Transverse colon (tissue), 4 donors: ENCODE results near the gene OR2AJ1. TPM values are rescaled to one million over a fixed set of nuclear protein-coding genes. Genes with fewer than 3 reads are reported as not detected.

Experiments used
- DNase-seq: peaks from one replicate; pipeline ENCODE4 v3.0.0-alpha.2; 2019
- H3K27ac ChIP-seq, 4 donors: fragments of 200-600 bp; sonication (generic); 2 replicates each; pipeline ENCODE4 v1.5.1; 2016 to 2018; ENCODE audit warnings: inconsistent platforms in 4 of 4
- H3K27me3 ChIP-seq: fragments of 200-600 bp; sonication (generic); 2 replicates; pipeline ENCODE4 v1.5.1; 2017; ENCODE audit warnings: inconsistent platforms
- H3K36me3 ChIP-seq, 4 donors: fragments of 200-600 bp; sonication (generic); 2 replicates each; pipeline ENCODE4 v1.5.1; 2017 to 2019; ENCODE audit warnings: inconsistent platforms in 4 of 4
- H3K4me1 ChIP-seq, 4 donors: fragments of 200-600 bp; sonication (generic); 2 replicates each; pipeline ENCODE4 v1.5.1; 2017 to 2020; ENCODE audit warnings: inconsistent platforms in 4 of 4
- H3K4me3 ChIP-seq, 4 donors: fragments of 200-600 bp; sonication (generic); 1 replicate in 1 of 4; 2 replicates in 3 of 4; pipeline versions ENCODE4 v1.5.1 to v1.6.1; 2017 to 2019; ENCODE audit warnings: inconsistent platforms in 4 of 4
- H3K9me3 ChIP-seq, 2 donors: fragments of 200-600 bp; sonication (generic); 2 replicates each; pipeline ENCODE4 v1.5.1; 2017 to 2019; ENCODE audit warnings: inconsistent platforms in 2 of 2
- CTCF ChIP-seq, 5 experiments: fragments of 200-600 bp in 3 of 5; fragments of 450-650 bp in 2 of 5; sonication (generic) in 3 of 5; IDR thresholded peaks; 1 replicate in 2 of 5; 2 replicates in 3 of 5; pipeline ENCODE4 v1.5.1; 2016 to 2017; ENCODE audit warnings: antibody characterized with exemption in 5 of 5, inconsistent platforms in 3 of 5, mild to moderate bottlenecking in 2 of 5, moderate library complexity in 1 of 5
- EP300 ChIP-seq: sonication (generic); formaldehyde crosslinking; IDR thresholded peaks from one replicate; pipeline ENCODE4 v1.6.1; 2017; ENCODE audit warnings: antibody characterized with exemption, low read depth
- POLR2A ChIP-seq: fragments of 450-650 bp; IDR thresholded peaks from one replicate; pipeline ENCODE4 v1.6.1; 2016; ENCODE audit warnings: antibody characterized with exemption, mild to moderate bottlenecking, moderate library complexity
- POLR2AphosphoS5 ChIP-seq, 3 donors: sonication (generic); formaldehyde crosslinking; IDR thresholded peaks; one replicate each; pipeline ENCODE4 v1.6.1; 2016; ENCODE audit warnings: antibody characterized with exemption in 3 of 3
- WGBS, 2 donors: methylation state at CpG; one replicate each; pipeline ENCODE4 v1.1.5; 2018; ENCODE audit warnings: low coverage in 1 of 2; 5-methylcytosine and 5-hydroxymethylcytosine counted together
- in situ Hi-C, 4 donors: fragments of 200-750 bp; cut with MboI; loops; one replicate each; pipeline versions ENCODE4 v1.15.0 to v1.15.1; 2017; ENCODE audit warnings: low sequenced_read_pairs in 3 of 4, low pct_ligation_motif_present in 1 of 4, low pct_unique_long_range_greater_than_20kb in 1 of 4
- intact Hi-C: fragments of 100-400 bp; cut with DNase I; formaldehyde crosslinking; loops from one replicate; pipeline ENCODE4 v1.15.1; 2023; ENCODE audit warnings: low total_unique reads
- total RNA-seq, 4 donors: library from RNA; depleted of rRNA; stranded (reverse); fragments of >200 nt; gene quantifications; one replicate each; pipeline ENCODE4 v1.1.0, GENCODE V29; 2016

The OR2AJ1 gene
- total RNA-seq, 4 donors from 2014 or later: not detected

GRCh38 chr1:247919952-247920351 lies 4.7 kb upstream of the OR2AJ1 start, which contains the start of gene OR2T8:
TSS of gene OR2T8 (plus strand) at chr1:247920252. CDS start at chr1:247921018, 766 bp downstream.
- intact Hi-C loops: no loop called here
- Histone ChIP-seq H3K27me3 (no peaks in the 10 kb centered on the region), H3K36me3 (no peaks in the 10 kb centered on the region), H3K4me1 (no peaks in the 10 kb centered on the region), H3K4me3 (no peak within 1 kb of the TSS), H3K27ac (no peak within 1 kb of the TSS), H3K9me3 (no peaks in the 10 kb centered on the region)
- TF ChIP-seq POLR2AphosphoS5 (IDR thresholded peaks at IDR 0.05) (no peak), CTCF (IDR thresholded peaks at IDR 0.05) (no peak), POLR2A (no peak), EP300 (no peak)
- WGBS, 2 donors: 47 to 77% methylated on average over 2 of the region's 2 CpGs
- no peak for DNase-seq
- in situ Hi-C loops: no loop called here

- H3K9me3 ChIP-seq: no peaks in the 10 kb centered on the region
- intact Hi-C loops (no loop called here), in situ Hi-C loops (no loop called here)
- H3K27ac ChIP-seq: no peak overlapping the region
- H3K36me3 ChIP-seq: no peaks in the 10 kb centered on the region
- no peak overlapping the region for H3K4me3 ChIP-seq
- 48 to 76% methylated on average over 3 of the region's 3 CpGs for WGBS, 2 donors
- no peaks in the 10 kb centered on the region for H3K4me1 ChIP-seq
- no peak for DNase-seq
- no peak for TF ChIP-seq CTCF (IDR thresholded peaks at IDR 0.05)
- TF ChIP-seq POLR2AphosphoS5 (IDR thresholded peaks at IDR 0.05): no peak
- no peak for TF ChIP-seq EP300
- no peak for TF ChIP-seq POLR2A
- H3K27me3 ChIP-seq: no peaks in the 10 kb centered on the region
These were observed 748 bp upstream of the OR2AJ1 start for GRCh38 chr1:247923941-247924340.

- intact Hi-C loops: no loop called here
- H3K4me3 ChIP-seq: no peak overlapping the region
- no peaks in the 10 kb centered on the region for H3K4me1 ChIP-seq
- no peaks in the 10 kb centered on the region for H3K9me3 ChIP-seq
- in situ Hi-C loops: no loop called here
- 89 to 93% methylated on average over 3 to 8 of the region's 8 CpGs for WGBS, 2 donors
- no peaks in the 10 kb centered on the region for H3K27me3 ChIP-seq
- TF ChIP-seq POLR2A: no peak
- TF ChIP-seq POLR2AphosphoS5 (IDR thresholded peaks at IDR 0.05): no peak
- no peak for TF ChIP-seq EP300
- no peak for TF ChIP-seq CTCF (IDR thresholded peaks at IDR 0.05)
- no peak for DNase-seq
- no peak overlapping the region for H3K27ac ChIP-seq
- no peaks in the 10 kb centered on the region for H3K36me3 ChIP-seq
These were observed 9.3 kb downstream of the OR2AJ1 start for GRCh38 chr1:247933989-247934388.

GRCh38 chr1:247935781-247936180 lies 11.1 kb downstream of the OR2AJ1 start:
- intact Hi-C loops (no loop called here), in situ Hi-C loops (no loop called here)
- Histone ChIP-seq H3K27ac (no peak overlapping the region), H3K27me3 (no peaks in the 10 kb centered on the region), H3K9me3 (no peaks in the 10 kb centered on the region), H3K4me1 (no peaks in the 10 kb centered on the region), H3K36me3 (no peaks in the 10 kb centered on the region), H3K4me3 (no peak overlapping the region)
- 80 to 91% methylated on average over 1 to 9 of the region's 9 CpGs for whole genome bisulfite sequencing, 2 donors
- no peak for TF ChIP-seq POLR2A
- no peak for TF ChIP-seq CTCF (IDR thresholded peaks at IDR 0.05)
- no peak for TF ChIP-seq EP300
- TF ChIP-seq POLR2AphosphoS5 (IDR thresholded peaks at IDR 0.05): no peak
- no peak for DNase-seq
